8988T (cell line): Measurements from ENCODE around the gene DUSP5.

Experiments used
- DNase-seq: peaks from one replicate; pipeline ENCODE4 v3.0.0; 2011

The DUSP5 gene

GRCh38 chr10:110502072-110502845 is 4.6 kb downstream of the DUSP5 start:
- DNase-seq, result no peak

GRCh38 chr10:110502851-110503301 is 5.2 kb downstream of the DUSP5 start:
- DNase-seq, result no peak

- DNase-seq, result no peak
Measured at GRCh38 chr10:110503528-110504110, 5.9 kb downstream of the DUSP5 start.

GRCh38 chr10:110504111-110504735 is 6.5 kb downstream of the DUSP5 start:
- DNase-seq, result no peak

- DNase-seq, result no peak
Measured at GRCh38 chr10:110505130-110505770, 7.5 kb downstream of the DUSP5 start.

- DNase-seq, result no peak
Measured at GRCh38 chr10:110506448-110506847, 8.7 kb downstream of the DUSP5 start.

GRCh38 chr10:110507346-110507745 is 9.6 kb downstream of the DUSP5 start:
- DNase-seq, result no peak

- DNase-seq, result no peak
Measured at GRCh38 chr10:110508159-110508788, 10.6 kb downstream of the DUSP5 start.

- DNase-seq, result no peak
Measured at GRCh38 chr10:110508806-110509544, 11.3 kb downstream of the DUSP5 start.

GRCh38 chr10:110509560-110509959 is 11.9 kb downstream of the DUSP5 start:
- no peak for DNase-seq

- no peak for DNase-seq
Measured at GRCh38 chr10:110510086-110510485, 12.4 kb downstream of the DUSP5 start.

GRCh38 chr10:110510730-110511129 is 13.0 kb downstream of the DUSP5 start:
- DNase-seq, result no peak

- no peak for DNase-seq
Measured at GRCh38 chr10:110511734-110512449, 14.2 kb downstream of the DUSP5 start.

GRCh38 chr10:110512461-110513187 is 14.9 kb downstream of the DUSP5 start:
- no peak for DNase-seq

- no peak for DNase-seq
Measured at GRCh38 chr10:110513949-110514348, 16.2 kb downstream of the DUSP5 start.

- no peak for DNase-seq
Measured at GRCh38 chr10:110514848-110515247, 17.1 kb downstream of the DUSP5 start.

- DNase-seq, result no peak
Measured at GRCh38 chr10:110516815-110517492, 19.2 kb downstream of the DUSP5 start.

- DNase-seq, result no peak
Measured at GRCh38 chr10:110522365-110522988, 24.8 kb downstream of the DUSP5 start.

- no peak for DNase-seq
Measured at GRCh38 chr10:110523736-110524135, 26.0 kb downstream of the DUSP5 start.
